NCI-H2029 treated with DMSO at 0.1 percent for 48 hours (cell line): ENCODE data around the gene TDRD12.
A peak's percentile ranks its signal among the peaks of the same experiment; 100 is the strongest.
"Not testable (repeated sequence)": the region's sequence is repeated elsewhere in the genome, so short reads cannot be mapped to it uniquely, and the experiment has no call there.

Experiments
- DNase-seq: peaks from one replicate; lab custom pipeline; 2025; lab: John Stamatoyannopoulos, UW

TDRD12 gene

DNA sequence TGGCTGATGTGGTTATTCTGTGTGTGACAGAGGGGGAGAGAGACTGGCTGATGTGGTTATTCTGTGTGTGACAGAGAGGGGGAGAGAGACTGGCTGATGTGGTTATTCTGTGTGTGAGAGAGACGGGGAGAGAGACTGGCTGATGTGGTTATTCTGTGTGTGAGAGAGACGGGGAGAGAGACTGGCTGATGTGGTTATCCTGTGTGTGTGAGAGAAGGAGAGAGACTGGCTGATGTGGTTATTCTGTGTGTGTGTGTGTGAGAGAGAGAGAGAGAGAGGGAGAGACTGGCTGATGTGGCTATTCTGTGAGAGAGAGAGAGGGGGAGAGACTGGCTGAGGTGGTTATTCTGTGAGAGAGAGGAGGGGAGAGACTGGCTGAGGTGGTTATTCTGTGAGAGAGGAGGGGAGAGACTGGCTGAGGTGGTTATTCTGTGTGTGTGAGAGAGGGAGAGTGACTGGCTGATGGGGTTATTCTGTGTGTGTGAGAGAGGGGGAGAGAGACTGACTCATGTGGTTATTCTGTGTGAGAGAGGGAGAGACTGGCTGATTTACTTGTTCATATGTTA is 27.1 kb downstream of the TDRD12 start:
- not testable (repeated sequence) for DNase-seq

DNA sequence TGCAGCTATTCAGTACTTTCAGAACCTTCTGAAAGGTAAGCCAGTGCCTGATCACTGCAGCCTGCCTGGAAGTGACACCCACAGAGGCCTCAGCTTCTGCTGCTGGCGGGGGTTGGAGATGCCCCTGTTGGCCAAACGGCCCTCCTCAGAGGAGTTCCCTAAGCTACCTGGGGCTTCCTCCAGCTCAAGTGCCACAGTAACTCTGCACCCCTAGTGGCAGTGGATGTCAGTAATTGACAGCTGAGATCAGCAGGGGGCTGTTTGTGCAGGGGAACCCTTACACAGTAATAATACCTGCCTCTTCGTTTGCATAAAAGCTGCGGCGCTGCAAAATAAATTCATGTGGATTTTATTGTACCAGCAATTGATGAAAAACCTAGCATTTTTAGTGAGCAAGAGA is 28.9 kb downstream of the TDRD12 start:
- no peak for DNase-seq

DNA sequence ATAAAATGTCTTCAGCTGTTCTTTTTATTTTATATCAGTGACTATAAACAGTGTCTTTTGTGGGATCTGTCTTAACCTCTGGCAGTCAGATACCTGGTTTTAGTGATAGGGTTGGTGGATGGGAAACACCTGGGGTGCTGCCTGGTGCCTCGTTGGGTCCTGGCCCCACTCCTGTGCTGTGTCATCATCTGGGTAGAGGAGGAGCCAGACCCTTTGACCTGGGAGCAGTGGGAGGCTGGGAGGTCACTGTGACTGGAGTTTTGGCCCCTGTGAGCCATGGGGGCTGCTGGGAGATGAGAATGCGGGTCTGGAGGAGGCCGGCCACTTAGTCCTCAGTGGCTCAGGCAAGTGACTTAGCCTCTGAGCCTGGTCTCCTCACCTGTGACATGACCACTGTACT is 29.4 kb downstream of the TDRD12 start:
- no peak for DNase-seq

DNA sequence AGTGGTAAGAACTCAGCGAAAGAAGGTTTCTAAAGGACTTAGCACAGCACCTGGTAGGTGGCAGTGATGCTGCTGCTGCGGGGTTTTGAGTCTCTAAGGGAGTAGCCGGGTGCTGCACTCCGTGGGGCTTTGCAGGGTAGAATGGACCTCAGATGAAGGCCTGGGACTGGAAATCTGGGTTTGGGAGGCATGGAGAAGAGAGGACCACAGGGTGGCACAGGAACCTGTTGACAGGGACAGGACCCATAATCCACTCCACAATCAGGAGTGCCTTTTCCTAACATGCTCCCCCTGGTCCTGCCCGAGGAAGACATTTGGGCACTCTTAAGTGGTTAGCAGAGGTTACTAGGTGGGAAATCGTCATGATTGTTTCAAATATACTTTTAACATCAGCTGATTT is 29.8 kb downstream of the TDRD12 start:
- DNase-seq: no peak

DNA sequence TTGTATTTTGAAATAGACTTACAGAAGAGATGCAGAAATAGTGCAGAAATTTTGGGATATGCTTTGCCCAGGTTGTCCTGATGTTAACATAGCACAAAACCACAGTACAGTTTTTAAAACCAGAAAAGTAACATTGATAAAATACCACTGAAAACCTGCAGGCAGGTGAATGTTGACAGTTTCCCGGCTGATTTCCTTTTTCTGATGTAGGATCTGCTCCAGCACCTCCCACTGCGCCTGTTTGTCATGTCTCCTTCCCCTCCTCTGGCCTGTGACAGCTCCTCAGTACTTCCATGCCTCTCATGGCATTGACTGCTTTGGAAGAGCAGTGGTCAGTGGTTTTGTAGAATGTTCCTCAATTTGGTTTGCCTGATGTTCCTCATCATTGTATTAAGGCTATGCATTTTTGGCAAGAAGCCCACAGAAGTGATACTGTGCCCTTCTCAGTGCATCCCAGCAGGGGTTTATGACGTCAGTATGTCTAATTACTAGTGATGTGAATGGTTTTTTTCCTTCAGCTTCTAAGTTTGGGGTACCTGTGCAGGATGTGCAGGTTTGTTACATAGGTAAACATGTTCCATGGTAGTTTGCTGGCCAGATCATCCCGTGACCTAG is 31.0 kb downstream of the TDRD12 start:
- DNase-seq: no peak

DNA sequence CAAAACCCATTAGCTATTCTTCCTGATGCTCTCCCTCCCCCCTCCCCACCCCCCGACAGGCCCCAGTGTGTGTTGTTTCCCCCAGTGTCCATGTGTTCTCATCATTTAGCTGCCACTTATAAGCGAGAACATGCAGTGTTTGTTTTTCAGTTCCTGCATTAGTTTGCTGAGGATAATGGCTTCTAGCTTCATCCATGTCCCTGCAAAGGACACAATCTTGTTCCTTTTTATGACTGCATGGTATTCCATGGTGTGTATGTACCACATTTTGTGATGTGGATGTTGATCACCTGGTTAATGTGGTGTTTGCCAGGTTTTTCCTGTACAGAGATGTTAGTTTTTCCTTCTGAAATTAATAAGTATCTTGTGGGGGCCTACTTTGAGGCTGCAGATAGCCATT is 31.5 kb downstream of the TDRD12 start:
- no peak for DNase-seq

DNA sequence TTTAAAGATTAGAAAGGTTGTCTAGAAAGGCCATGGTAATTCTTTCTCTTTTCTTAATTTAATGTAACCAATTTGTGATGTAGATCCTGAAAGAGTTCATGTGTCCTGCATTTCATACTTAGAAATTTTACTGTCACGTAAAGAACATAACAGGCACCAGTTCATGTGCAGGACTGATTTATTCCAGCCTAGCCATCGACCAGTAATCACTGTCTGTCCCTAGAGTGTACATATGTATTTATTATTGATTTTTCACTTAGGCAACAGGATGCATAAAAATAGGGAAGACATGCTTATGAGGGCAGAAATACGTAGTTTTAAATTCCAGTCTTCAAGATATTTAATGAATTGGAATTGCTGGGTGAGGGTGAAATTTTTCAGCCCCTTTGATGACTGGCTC is 37.6 kb downstream of the TDRD12 start:
- DNase-seq: no peak

DNA sequence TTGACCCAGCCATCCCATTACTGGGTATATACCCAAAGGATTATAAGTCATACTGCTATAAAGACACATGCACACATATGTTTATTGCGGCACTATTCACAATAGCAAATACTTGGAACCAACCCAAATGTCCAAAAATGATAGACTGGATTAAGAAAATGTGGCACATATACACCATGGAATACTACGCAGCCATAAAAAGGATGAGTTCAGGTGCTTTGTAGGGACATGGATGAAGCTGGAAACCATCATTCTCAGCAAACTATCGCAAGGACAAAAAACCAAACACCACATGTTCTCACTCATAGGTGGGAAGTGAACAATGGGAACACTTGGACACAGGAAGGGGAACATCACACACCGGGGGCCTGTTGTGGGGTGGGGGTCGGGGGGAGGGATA is 45.8 kb downstream of the TDRD12 start:
- DNase-seq: not testable (repeated sequence)

DNA sequence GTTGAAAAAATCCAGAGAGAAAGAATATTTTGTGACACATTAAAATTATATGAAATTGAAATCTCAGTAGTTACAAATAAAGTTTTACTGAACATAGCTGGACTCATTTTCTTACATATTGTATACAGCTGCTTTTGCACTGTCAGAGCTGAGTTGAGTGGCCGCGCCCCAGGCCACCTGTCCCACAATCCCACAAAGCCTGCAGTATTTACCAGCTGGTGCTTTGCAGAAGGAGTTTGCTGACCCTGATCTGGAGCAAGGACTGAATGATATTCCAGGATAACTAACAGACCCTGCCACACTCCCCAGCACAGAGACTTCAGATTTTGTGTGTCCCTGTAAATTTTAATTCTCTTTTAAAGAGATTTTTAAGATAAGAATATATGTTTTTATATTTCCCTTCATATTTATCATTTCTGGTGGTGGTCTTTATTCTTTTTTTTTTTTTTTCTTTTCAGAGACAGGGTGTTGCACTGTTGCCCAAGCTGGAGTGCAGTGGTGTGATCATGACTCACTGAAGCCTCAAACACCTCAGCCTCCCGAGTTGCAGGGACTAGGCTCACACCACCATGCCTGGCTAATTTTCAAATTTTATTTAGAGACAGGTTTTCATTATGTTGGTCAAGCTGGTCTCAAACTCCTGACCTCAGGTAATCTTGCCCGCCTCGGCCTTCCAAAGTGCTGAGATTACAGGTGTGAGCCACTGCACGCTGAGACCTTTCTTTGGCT is 48.5 kb downstream of the TDRD12 start:
- DNase-seq: no peak

DNA sequence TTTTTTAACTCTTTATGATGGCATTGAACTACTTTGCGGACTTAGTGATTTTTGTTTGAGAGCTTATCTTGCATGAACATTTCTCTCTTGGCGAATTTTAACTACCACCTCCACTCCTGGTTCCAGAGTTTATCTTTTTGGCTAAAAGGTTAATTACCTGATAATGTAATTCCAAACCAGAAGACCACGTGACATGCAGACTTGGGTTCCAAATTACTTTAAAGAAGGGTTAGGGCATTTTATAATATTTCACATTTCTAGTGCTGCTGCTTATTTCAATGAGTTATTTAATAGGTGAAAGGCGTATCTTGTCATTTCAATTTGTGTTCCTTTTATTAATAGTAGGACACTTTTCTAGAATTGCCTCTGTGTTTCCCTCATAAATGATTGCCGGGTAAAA is 52.0 kb downstream of the TDRD12 start:
- DNase-seq: no peak

DNA sequence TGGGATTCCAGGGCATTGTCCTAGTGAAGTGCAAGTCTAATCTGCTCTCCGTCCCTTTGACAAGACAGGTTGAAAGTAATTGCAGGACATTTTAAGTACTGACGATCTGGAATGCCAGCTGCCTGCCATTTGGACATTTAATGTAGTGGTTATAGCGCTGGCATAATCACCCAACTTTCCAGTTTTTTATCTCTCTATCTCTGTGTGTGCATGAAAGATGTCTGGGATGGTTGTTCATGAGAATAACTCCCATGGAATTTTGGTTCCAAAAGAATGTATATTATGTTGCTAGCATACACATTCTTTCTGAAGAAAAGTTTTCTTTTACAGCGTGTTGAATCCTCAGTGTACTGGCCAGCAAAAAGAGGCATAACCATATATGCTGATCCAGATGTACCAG is 53.6 kb downstream of the TDRD12 start:
- no peak for DNase-seq

DNA sequence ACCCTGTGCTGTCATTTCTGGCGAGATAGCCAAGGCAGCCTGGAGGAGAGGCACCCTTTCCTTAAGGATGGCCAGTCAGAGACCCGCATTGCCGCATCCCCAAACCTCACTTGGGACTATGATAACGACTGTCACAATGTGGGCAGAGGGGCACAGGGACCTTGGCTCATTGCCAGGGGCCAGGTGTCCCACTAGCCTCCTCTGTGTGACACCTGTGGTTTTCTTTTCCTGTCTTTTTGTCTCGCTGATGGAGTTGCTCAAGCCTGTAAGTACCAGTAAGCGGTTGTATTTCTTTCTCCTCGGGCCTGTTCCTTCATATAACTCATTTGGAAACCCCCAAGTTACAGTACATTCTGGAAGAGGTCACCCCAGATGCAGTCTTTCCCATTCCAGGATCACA is 59.5 kb downstream of the TDRD12 start:
- no peak for DNase-seq

DNA sequence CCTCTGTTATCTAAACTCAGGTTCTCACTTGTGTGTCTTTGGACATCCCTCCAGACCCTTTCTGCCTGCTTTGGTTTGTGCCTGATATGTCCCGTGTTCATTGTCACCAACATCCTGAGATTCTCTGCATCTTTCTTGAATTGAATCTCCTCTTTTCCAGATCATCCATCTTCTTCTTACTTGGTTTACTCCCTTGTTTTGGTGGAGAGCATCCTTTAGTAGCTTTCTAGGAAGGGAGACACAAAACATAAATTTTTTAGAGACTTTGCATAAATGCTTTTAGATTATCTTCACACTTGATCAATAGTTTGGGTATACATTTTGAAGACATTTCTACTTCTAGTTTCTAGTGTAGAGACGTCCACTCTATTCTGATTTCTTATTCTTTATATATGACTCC is 61.7 kb downstream of the TDRD12 start:
- no peak for DNase-seq

DNA sequence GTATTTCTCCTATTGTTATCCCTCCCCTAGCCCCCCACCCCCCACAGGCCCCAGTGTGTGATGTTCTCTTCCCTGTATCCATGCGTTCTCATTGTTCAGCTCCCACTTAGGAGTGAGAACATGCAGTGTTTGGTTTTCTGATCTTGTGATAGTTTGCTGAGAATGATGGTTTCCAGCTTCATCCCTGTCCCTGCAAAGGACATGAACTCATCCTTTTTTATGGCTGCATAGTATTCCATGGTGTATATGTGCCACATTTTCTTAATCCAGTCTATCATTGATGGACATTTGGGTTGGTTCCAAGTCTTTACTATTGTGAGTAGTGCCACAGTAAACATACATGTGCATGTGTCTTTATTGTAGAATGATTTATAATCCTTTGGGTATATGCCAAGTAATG is 62.5 kb downstream of the TDRD12 start:
- DNase-seq: not testable (repeated sequence)

DNA sequence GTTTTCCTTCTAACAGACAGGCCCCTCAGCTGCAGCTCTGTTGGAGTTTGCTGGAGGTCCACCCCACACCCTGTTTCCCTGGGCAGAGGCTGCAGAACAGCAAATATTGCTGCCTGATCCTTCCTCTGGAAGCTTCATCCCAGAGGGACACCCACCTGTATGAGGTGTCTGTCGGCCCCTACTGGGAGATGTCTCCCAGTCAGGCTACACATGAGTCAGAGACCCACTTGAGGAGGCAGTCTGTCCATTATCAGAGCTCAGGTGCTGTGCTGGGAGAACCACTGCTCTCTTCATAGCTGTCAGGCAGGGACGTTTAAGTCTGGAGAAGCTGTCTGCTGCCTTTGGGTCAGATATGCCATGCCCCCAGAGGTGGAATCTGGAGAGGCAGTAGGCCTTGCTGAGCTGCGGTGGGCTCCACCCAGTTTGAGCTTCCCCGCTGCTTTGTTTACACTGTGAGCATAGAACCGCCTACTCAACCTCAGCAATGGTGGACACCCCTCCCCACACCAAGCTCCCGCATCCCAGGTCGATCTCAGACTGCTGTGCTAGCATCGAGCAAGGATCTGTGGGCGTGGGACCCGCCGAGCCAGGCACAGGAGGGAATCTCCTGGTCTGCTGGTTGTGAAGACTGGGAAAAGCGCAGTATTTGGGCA is 67.7 kb downstream of the TDRD12 start:
- not testable (repeated sequence) for DNase-seq

DNA sequence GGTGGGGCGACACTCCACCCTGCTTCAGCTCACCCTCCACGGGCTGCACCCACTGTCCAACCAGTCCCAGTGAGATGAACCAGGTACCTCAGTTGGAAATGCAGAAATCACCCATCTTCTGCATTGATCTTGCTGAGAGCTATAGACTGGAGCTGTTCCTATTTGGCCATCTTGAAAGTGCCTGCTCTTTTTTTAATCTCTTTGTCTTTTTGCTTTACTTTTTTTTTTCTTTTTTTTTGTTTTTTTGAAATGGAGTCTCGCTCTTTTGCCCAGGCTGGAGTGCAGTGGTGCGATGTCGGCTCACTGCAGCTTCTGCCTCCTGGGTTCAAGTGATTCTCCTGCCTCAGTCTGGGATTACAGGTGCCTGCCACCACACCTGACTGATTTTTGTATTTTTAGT is 68.3 kb downstream of the TDRD12 start:
- DNase-seq: not testable (repeated sequence)

DNA sequence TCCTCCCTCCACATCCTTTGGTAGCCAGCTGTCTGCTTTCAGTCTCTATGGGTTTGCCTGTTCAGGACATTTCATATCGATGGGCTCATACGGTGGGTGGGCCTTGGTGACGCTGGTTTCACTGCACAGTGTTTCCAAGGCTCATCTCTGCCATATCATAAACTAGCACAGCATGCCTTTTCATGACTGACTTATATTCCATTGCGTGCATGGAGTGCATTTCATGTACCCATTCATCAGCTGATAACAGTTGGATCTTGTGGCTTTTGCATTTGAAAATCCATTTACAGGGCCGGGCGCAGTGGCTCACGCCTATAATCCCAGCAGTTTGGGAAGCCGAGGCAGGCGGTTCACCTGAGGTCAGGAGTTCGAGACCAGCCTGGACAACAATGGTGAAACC is 69.9 kb downstream of the TDRD12 start:
- no peak for DNase-seq

DNA sequence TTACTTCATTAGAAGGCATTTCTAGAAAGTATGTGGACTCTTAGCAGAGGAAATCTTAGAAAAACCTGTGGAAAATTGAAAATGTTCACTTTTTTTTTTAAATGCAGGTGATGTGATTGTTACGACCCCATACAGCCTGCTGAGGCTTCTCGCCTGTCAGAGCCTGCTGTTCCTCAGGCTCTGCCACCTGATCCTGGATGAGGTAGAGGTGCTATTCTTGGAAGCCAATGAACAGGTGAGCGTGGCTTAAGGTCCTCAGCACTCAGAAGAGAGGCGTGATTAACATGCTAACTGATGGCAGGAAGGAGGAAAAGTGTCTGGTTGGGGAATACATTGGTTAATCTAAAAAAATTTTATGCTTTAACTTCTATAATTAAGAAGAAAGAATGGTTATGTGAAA is 78.6 kb downstream of the TDRD12 start:
- peak; percentile 65 for DNase-seq

DNA sequence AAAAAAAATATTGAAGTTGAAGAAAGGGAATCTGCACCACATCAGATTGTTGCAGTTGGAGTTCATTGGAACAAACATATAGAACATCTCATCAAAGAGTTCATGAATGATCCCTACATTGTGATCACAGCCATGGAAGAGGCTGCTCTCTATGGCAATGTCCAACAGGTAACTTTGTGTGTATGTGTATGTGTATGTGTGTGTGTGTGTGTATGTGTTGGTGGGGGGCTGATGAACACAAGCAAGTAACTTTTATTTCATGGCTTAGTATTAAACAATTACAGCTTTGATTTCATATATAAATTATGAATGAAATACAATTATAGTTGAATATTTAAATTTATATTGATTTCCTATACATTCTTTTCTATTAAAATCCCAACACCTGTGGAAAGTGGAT is 80.6 kb downstream of the TDRD12 start:
- DNase-seq: no peak

DNA sequence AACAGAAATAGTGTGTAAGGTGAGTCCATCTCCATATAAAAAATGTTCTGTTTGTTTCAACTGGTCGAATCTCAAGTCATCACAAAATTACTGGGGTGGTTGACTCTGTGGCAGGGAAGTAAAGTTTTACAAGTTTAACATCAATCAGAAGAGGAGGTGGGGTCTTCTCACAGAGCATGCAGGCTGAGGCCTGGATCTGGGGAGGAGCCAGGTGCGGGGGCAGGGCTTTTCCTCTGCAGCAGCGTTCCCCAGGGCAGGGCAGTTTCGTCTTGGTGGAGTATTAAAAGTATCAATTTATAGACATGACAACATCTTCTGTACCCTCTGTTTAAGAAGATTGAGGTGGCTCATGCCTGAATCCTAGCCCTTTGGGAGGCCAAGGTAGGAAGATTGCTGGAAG is 81.2 kb downstream of the TDRD12 start:
- DNase-seq: no peak

DNA sequence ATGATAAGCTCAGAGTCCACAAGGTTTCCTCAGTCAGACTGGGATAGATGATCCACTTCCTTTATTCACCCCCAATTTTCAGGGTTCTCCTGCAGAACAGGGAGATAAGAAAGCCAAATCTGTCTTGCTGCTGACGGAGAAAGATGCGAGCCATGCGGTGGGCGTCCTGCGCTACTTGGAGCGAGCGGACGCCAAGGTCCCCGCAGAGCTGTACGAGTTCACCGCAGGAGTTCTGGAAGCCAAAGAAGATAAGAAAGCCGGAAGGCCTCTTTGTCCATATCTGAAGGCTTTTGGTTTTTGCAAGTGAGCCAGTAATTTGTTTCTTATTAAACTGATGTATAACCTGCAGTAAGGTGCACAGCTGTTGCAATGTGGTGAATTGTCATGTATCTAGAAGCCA is 83.3 kb downstream of the TDRD12 start:
- DNase-seq: no peak

DNA sequence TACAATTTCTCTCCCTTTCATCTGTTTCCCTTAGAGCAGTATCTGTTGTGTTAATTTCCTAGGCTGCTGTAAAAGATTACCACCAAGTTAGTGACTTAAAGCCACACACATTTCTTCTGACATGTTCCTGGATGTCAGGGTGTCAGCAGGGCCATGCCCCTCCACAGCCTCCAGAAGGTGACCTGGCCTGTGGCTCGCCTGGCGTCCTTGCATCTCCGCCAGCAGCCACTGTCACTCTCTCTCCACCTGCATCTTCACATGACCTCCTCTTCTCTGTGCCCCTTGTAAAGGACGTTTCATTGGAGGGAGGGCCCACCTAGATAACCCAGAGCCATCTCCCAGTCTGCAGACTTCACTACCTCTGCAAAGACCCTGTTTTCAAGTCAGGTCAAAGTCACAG is 88.7 kb downstream of the TDRD12 start:
- no peak for DNase-seq

DNA sequence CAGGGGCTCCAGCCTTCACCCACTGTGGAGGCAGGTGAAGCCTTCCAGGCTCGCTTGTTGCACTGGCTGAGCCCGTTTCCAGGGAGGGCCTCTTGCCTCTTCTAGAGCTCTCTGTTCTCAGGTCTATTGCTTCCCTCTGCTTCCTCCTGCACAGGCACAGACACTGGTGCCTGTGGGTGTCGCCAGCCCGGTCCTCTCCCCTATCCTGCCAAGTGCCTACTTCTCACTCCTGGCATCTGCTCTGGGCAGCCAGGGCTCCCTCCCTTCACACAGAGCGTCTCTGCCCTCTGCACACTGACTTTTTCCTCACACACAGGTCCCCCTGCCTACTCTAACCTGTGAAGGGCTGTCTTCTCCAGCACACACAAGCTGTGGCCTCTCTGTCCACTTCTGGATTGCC is 89.7 kb downstream of the TDRD12 start:
- peak; percentile 66 for DNase-seq
